ENCODE data around the gene ELL3. TPM values are rescaled to one million over a fixed set of nuclear protein-coding genes. Genes with fewer than 3 reads are reported as not detected.
A peak's percentile ranks its signal among the peaks of the same experiment; 100 is the strongest.

ELL3 gene
- total RNA-seq, 2 donors from 2014 or later: 23.3 to 34.9 TPM

- Histone ChIP-seq H3K9me3 (no peaks in the 10 kb centered on the region), H3K9ac (ENCODE audit: low read depth in 2 of 2, low read length in 2 of 2) (peak overlapping the region; percentile 45 to 99), H3K27ac (peak overlapping the region; percentile 90), H3K4me3 (no peak overlapping the region), H3K27me3 (no peaks in the 10 kb centered on the region), H3K36me3 (peaks cover 4% of the 10 kb centered on the region), H3K4me1 (peaks cover 21% of the 10 kb centered on the region)
- DNase-seq: peak; percentile 49
- intact Hi-C loops (cut with DNase I): loop anchor here (10.0 kb wide), 1 partner anchor 915 kb away; the partner anchor contains the start of genes B2M and PATL2
- TF ChIP-seq, protein P1, sequence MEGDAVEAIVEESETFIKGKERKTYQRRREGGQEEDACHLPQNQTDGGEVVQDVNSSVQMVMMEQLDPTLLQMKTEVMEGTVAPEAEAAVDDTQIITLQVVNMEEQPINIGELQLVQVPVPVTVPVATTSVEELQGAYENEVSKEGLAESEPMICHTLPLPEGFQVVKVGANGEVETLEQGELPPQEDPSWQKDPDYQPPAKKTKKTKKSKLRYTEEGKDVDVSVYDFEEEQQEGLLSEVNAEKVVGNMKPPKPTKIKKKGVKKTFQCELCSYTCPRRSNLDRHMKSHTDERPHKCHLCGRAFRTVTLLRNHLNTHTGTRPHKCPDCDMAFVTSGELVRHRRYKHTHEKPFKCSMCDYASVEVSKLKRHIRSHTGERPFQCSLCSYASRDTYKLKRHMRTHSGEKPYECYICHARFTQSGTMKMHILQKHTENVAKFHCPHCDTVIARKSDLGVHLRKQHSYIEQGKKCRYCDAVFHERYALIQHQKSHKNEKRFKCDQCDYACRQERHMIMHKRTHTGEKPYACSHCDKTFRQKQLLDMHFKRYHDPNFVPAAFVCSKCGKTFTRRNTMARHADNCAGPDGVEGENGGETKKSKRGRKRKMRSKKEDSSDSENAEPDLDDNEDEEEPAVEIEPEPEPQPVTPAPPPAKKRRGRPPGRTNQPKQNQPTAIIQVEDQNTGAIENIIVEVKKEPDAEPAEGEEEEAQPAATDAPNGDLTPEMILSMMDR (IDR thresholded peaks at IDR 0.05): no peak
Observed at GRCh38 chr15:43799209-43799944, 22.6 kb upstream of the ELL3 start.

DNA sequence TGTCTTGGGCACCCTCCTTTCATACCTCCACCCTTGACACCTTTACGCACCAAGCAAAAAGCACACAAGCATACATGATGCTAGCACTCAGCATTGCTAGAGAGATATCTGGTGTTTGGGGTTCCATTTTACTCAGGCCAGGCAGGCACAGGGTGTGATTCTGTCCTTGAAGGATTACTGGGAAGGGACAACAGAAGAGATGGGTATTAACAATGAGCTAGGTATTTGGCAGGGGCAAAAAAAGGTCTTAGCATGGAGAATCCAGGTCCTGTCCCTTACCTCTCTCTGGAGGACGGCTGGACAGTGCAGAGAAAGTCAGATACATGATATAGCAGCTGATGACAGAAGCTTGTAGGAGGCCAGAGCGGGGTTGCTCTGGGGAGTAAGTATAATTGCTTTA, 19.8 kb upstream of the ELL3 start:
- TF ChIP-seq, protein P1 (IDR thresholded peaks at IDR 0.05): no peak
- peaks cover 8% of the 10 kb centered on the region for H3K36me3 ChIP-seq
- no peaks in the 10 kb centered on the region for H3K9me3 ChIP-seq
- intact Hi-C loops (cut with DNase I): loop anchor here (10.0 kb wide), 1 partner anchor 918 kb away; the partner anchor contains the start of genes B2M and PATL2
- no peak for DNase-seq
- H3K9ac ChIP-seq (ENCODE audit: low read depth in 2 of 2, low read length in 2 of 2): peak overlapping the region in 1 of 2 donors; percentile 46
- no peak overlapping the region for H3K27ac ChIP-seq
- H3K4me1 ChIP-seq: peaks cover 32% of the 10 kb centered on the region
- no peak overlapping the region for H3K4me3 ChIP-seq
- H3K27me3 ChIP-seq: no peaks in the 10 kb centered on the region

DNA sequence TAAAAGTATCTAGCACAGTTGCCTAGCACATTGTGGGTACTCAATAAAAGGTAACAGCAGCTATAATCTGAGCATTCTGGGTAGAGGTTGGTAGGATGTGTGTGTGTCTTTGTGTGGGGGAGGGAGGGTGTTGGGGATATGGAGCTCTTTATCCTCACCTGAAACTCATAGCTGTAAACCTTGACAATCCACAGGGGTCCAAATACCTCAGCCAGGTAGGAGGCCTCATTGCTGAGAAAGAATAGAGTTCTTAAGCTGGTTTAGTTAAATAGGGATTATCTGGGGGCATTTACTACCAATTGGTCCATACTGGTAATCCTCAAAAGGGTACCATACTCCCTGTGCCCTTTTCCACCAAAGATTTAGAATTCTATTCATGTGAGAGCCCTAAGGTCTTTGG, 19.2 kb upstream of the ELL3 start:
- peaks cover 32% of the 10 kb centered on the region for H3K4me1 ChIP-seq
- H3K4me3 ChIP-seq: no peak overlapping the region
- no peak overlapping the region for H3K27ac ChIP-seq
- H3K9ac ChIP-seq (ENCODE audit: low read depth in 2 of 2, low read length in 2 of 2): no peak overlapping the region
- H3K36me3 ChIP-seq: peaks cover 8% of the 10 kb centered on the region
- intact Hi-C loops (cut with DNase I): loop anchor here (10.0 kb wide), 1 partner anchor 919 kb away; the partner anchor contains the start of genes B2M and PATL2
- no peak for DNase-seq
- H3K9me3 ChIP-seq: no peaks in the 10 kb centered on the region
- TF ChIP-seq, protein P1 (IDR thresholded peaks at IDR 0.05): no peak
- no peaks in the 10 kb centered on the region for H3K27me3 ChIP-seq

- TF ChIP-seq, protein P1 (IDR thresholded peaks at IDR 0.05): no peak
- no peaks in the 10 kb centered on the region for H3K27me3 ChIP-seq
- H3K36me3 ChIP-seq: peaks cover 8% of the 10 kb centered on the region
- peak overlapping the region; percentile 14 for H3K27ac ChIP-seq
- no peak for DNase-seq
- no peaks in the 10 kb centered on the region for H3K9me3 ChIP-seq
- intact Hi-C loops (cut with DNase I): loop anchor here (10.0 kb wide), 1 partner anchor 920 kb away; the partner anchor contains the start of genes B2M and PATL2
- peaks cover 32% of the 10 kb centered on the region for H3K4me1 ChIP-seq
- no peak overlapping the region for H3K9ac ChIP-seq (ENCODE audit: low read depth in 2 of 2, low read length in 2 of 2)
- no peak overlapping the region for H3K4me3 ChIP-seq
Observed at GRCh38 chr15:43795197-43795596, 18.4 kb upstream of the ELL3 start.

DNA sequence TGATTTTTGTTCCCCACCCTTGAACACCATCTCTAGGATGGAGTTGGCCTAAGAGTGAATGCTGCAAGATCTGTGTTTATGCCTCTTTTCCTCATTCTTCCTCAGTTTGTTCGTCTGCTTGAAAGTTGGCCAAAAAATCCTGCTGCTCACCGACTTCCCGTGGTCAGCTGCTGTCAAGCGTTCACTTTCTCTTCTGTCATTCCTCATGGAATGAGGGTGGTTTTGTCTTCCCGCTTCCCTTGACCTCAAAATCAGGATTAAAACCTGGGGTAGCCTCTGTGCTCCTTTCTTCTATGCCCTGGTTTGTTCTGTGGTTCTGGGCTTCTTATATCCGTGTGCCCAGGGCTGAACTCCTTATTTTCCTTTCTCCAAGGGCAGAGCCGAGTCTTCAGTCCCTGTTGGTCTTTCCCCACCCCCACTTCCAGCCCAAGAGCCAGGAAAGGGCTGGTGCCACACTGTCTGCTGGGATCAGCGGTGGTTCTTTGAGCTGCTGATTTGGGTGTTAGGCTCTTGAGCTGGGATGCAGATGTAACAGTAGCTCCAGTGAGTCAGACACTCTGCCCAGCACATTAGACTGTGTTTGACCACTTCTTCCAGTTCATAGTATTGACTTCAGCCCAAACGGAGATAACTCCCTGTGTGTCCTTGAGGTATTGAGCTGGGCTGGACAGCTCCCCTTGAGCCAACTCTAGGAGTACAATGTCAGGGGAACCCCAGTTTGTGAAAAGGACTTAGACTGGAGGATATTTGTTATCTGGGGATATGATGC, 17.7 kb upstream of the ELL3 start:
- peaks cover 27% of the 10 kb centered on the region for H3K4me1 ChIP-seq

More for the DNA sequence above, 17.7 kb upstream of the ELL3 start:
- intact Hi-C loops (cut with DNase I): loop anchor here (10.0 kb wide), 1 partner anchor 920 kb away; the partner anchor contains the start of genes B2M and PATL2
- Histone ChIP-seq H3K4me3 (no peak overlapping the region), H3K9me3 (no peaks in the 10 kb centered on the region), H3K36me3 (peaks cover 8% of the 10 kb centered on the region), H3K27ac (peak overlapping the region; percentile 93), H3K27me3 (no peaks in the 10 kb centered on the region), H3K9ac (ENCODE audit: low read depth in 2 of 2, low read length in 2 of 2) (peak overlapping the region in 1 of 2 donors; percentile 100)
- TF ChIP-seq, protein P1 (IDR thresholded peaks at IDR 0.05): no peak
- no peak for DNase-seq
